Astrocyte of the spinal cord (primary cell): ENCODE measurements around the gene SYNJ2.

Experiments used
- DNase-seq: peaks from one replicate; pipeline ENCODE4 v3.0.0; 2011; ENCODE audit warnings: low read depth, low spot score
- H3K4me3 ChIP-seq: 2 replicates; pipeline ENCODE4 v1.5.1; 2011; ENCODE audit warnings: low read depth, mild to moderate bottlenecking, low read length, moderate library complexity
- CTCF ChIP-seq: IDR thresholded peaks from 2 replicates; pipeline ENCODE4 v1.5.1; 2012; ENCODE audit warnings: low read depth, mild to moderate bottlenecking, low read length, inconsistent platforms
- in situ Hi-C: cut with HindIII; loops from 2 replicates; pipeline ENCODE4 v1.10.0; 2017; ENCODE audit warnings: low sequenced_read_pairs

Gene SYNJ2

GRCh38 chr6:158024566-158025297 is 43.1 kb downstream of the SYNJ2 start:
- no peak for TF ChIP-seq CTCF
- no peak for DNase-seq
- in situ Hi-C loops: no loop called here
- no peak overlapping the region for H3K4me3 ChIP-seq

- H3K4me3 ChIP-seq: no peak overlapping the region
- TF ChIP-seq CTCF: peak; percentile 64
- DNase-seq: peak; percentile 99
- in situ Hi-C loops: no loop called here
These were observed 44.6 kb downstream of the SYNJ2 start for GRCh38 chr6:158026054-158026900.

- DNase-seq: no peak
- in situ Hi-C loops: no loop called here
- no peak for TF ChIP-seq CTCF
- no peak overlapping the region for H3K4me3 ChIP-seq
These were observed 45.4 kb downstream of the SYNJ2 start for GRCh38 chr6:158026901-158027589.

GRCh38 chr6:158027590-158028285 is 46.1 kb downstream of the SYNJ2 start:
- in situ Hi-C loops: no loop called here
- H3K4me3 ChIP-seq: no peak overlapping the region
- DNase-seq: no peak
- no peak for TF ChIP-seq CTCF

GRCh38 chr6:158028421-158028820 is 46.8 kb downstream of the SYNJ2 start:
- no peak for DNase-seq
- TF ChIP-seq CTCF: no peak
- H3K4me3 ChIP-seq: no peak overlapping the region
- in situ Hi-C loops: no loop called here

- TF ChIP-seq CTCF: no peak
- no peak for DNase-seq
- in situ Hi-C loops: no loop called here
- H3K4me3 ChIP-seq: no peak overlapping the region
These were observed 47.2 kb downstream of the SYNJ2 start for GRCh38 chr6:158028876-158029275.
